ENCODE results near the gene CHD9.

DNA sequence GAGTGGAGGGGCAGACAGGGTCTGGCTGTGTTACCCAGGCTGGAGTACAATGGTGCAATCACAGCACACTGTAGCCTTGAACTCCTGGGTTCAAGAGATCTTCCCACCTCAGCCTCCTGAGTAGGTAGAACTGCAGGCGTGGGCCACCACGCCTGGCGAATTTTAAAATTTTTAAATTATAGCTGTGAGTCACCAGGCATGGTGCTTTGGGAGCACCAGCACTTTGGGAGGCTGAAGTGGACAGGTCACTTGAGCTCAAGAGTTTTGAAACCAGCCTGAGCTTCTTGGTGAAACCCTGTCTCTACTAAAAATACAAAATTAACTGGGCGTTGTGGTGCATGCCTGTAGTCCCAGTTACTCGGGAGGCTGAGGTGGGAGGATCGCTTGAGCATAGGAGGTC, 114.0 kb downstream of the CHD9 start:
- TF ChIP-seq POLR2AphosphoS5 (IDR thresholded peaks at IDR 0.05) (no peak), EZH2 (IDR thresholded peaks at IDR 0.05; ENCODE audit: borderline replicate concordance, insufficient read depth, low read length, poor library complexity, severe bottlenecking) (no peak), MXI1 (conservative IDR thresholded peaks at IDR 0.05; ENCODE audit: poor library complexity, severe bottlenecking) (no peak), TAF1 (IDR thresholded peaks at IDR 0.05; ENCODE audit: low read depth) (no peak), EP300 (conservative IDR thresholded peaks at IDR 0.05; ENCODE audit: poor library complexity, severe bottlenecking) (no peak), SMC3 (conservative IDR thresholded peaks at IDR 0.05; ENCODE audit: poor library complexity) (no peak)
- TF ChIP-seq, protein P1, sequence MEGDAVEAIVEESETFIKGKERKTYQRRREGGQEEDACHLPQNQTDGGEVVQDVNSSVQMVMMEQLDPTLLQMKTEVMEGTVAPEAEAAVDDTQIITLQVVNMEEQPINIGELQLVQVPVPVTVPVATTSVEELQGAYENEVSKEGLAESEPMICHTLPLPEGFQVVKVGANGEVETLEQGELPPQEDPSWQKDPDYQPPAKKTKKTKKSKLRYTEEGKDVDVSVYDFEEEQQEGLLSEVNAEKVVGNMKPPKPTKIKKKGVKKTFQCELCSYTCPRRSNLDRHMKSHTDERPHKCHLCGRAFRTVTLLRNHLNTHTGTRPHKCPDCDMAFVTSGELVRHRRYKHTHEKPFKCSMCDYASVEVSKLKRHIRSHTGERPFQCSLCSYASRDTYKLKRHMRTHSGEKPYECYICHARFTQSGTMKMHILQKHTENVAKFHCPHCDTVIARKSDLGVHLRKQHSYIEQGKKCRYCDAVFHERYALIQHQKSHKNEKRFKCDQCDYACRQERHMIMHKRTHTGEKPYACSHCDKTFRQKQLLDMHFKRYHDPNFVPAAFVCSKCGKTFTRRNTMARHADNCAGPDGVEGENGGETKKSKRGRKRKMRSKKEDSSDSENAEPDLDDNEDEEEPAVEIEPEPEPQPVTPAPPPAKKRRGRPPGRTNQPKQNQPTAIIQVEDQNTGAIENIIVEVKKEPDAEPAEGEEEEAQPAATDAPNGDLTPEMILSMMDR (IDR thresholded peaks at IDR 0.05; ENCODE audit: poor library complexity, severe bottlenecking) = no peak
- TF ChIP-seq, protein P2, sequence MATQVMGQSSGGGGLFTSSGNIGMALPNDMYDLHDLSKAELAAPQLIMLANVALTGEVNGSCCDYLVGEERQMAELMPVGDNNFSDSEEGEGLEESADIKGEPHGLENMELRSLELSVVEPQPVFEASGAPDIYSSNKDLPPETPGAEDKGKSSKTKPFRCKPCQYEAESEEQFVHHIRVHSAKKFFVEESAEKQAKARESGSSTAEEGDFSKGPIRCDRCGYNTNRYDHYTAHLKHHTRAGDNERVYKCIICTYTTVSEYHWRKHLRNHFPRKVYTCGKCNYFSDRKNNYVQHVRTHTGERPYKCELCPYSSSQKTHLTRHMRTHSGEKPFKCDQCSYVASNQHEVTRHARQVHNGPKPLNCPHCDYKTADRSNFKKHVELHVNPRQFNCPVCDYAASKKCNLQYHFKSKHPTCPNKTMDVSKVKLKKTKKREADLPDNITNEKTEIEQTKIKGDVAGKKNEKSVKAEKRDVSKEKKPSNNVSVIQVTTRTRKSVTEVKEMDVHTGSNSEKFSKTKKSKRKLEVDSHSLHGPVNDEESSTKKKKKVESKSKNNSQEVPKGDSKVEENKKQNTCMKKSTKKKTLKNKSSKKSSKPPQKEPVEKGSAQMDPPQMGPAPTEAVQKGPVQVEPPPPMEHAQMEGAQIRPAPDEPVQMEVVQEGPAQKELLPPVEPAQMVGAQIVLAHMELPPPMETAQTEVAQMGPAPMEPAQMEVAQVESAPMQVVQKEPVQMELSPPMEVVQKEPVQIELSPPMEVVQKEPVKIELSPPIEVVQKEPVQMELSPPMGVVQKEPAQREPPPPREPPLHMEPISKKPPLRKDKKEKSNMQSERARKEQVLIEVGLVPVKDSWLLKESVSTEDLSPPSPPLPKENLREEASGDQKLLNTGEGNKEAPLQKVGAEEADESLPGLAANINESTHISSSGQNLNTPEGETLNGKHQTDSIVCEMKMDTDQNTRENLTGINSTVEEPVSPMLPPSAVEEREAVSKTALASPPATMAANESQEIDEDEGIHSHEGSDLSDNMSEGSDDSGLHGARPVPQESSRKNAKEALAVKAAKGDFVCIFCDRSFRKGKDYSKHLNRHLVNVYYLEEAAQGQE (IDR thresholded peaks at IDR 0.05; ENCODE audit: borderline replicate concordance) = no peak

All from neural cell (in vitro differentiated cells).